Activated CD8-positive, alpha-beta memory T cell treated with anti-CD3 and anti-CD28 coated beads, Interleukin-2, amount 50 U/mL, for 4 hours (primary cell): Measurements from ENCODE around the gene PNKP.

Experiments
- DNase-seq: peaks from one replicate; pipeline ENCODE4 v3.0.0-alpha.2; 2020

The PNKP gene

DNA sequence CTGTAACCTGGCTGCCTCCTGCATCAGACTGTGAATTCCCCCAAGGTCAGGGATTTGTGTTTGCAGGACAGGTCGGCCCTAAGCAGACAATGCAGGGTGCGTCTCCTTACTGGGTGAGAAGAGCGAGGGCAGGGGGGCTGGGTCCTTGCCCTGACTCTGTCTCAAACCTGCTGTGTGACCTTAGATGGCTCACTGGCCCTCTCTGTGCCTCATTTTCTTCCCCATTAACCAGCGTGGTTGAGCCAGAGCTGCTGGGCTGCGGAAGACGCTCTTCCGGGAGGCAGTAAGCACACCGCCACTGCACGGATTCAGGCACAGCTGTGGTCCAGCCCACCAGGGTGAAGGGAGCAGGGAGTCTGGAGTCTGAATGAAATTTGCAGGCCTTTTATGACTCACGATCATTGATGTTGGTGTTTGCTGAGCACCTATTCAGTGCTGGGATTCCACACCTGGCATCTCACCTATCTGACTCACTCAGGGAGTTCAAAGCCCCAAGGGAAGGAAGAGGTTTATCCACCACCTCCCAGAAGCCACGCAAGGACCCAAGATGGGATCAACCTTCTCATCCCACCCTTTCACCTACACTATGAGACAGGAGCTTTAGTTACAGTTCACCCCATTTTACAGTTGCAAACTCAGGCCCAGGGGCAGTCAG lies 7.3 kb upstream of the PNKP start:
- DNase-seq = no peak

DNA sequence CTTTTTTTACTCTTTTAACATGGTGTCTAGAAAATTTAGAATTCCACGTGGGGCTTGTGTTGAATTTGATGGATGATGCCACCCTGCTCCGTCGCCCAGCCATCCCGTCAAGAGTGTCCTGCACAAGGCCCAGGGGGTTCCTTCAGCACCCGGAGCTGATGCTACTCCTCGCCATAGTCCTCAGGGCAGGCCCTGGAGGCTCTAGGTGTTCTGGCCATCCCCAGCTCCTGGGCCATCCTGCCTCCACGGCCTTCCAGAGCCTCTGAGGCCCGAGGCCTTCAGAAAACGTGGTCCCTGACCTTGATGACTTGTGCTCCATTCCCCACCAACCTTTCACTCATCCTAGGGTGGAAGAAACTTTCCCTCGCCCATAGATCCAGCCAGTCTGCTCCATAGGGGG lies 6.5 kb upstream of the PNKP start:
- no peak for DNase-seq

DNA sequence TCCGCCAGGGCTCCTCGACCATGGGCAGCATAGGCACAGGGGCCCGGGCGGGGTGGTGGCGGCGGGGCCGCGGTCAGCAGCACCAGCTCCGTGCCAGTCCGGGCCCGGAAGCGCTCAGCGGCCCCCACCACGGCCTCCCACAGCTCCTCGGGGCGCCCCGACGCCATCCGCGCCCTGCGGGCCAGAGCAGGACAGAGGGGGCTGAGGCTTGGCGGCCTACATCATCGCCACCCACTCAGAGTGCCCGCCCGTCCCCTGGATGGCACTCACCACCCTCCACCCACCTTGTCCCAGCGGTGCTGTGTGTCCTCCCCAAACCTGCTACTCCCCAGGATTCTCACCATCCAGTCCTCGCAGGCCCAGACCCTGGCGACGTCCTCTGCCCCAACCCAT lies 5.7 kb upstream of the PNKP start:
- no peak for DNase-seq

DNA sequence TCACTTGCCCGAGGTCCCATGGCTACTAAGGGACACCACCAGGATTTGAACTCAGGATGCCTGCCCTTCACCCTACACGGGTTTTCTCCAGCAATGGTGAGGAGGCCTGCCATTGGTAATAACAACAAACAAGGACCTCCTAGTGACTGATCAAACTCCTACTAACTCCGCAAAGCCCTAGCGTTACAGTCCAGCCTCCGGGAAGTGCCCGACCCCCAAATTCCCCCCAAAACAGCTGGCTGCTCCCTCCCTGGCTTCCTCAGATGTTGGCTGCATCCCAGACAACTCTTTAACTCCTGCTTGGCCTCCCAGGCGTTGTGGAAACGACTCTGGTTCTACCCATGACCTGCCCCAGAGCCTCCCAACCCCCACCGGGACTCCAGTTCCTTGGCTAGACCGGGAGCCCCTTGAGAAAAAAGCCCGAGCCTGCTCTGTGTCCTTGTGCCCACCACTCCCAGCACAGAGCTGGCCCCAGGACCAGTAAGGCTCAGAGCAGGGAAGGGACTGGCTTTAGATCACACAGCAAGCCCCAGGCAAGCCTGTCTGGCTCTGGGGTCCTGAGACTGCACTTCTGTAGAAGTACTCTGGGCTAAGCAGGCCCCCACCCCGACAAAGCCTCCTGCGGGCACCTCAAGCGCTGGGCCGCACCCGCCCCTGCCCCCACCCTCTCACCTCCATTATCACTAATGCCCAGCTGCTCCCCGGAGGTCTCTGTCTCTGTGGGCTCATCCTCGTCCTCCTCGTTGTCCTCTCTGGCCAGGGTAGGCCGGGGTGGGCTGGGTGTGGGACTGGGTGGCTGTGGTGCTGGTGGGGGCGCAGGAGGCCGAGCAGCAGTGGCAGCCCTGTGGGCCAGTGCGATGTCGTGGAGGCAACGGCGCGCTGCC lies 5.1 kb upstream of the PNKP start:
- DNase-seq = no peak

DNA sequence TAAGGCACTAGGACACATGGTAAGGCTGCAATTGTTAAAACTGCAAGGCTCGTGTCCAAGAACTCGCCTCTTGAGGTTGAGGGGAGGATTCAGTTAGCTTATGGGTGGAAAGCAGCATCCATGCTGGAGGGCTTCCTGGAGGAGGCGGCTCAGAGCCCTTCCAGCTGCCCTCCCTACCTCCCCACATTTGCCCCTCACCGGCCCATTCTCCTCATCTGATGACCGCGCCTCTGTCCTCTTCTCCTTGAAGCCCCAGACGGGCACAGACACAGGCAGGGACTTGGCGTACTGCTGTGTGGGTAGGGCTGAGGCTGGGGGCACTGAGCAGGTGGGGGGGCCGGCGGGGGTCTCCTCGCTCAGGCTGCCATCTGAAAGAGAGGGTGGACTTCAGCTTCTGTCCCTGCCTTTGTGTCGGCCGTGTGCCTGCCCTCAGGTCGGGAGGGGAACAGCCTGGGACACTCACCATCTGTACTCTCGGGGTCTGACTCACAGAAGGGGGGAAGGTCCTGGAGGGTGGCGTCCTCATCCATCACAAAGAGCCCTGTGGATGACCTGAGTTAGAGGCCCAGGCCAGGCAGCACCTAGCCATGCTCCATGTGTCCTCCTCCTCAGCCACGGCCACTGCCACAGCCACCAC lies 4.1 kb upstream of the PNKP start:
- no peak for DNase-seq

DNA sequence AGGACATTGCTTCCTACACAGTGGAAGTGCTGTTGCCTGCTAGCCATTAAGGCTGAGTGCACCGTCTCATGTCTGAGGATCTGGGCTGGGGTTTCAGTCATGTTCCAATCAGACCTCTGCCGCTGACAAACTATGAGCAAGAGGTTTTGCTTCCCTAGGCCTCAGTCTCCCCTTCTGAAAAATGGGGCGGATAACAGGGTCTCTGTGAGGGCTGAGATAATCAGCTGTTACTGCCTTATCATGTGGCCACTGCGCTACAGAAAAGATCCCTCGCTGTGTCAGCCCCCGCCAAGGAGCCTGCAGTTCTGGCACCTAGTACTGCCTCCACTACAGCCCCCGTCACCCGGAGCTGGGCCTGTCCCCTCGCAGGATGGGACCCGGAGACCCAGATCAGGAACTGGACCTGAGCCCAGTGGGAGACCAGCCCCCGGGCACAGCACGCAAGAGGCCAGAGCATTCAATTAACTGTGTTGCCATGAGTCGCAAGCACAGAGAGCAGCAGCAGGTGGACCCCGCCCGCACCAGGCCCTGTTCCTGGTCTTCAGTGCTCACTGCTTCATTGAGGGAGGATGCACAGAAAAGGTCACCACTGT lies 3.0 kb upstream of the PNKP start:
- no peak for DNase-seq

DNA sequence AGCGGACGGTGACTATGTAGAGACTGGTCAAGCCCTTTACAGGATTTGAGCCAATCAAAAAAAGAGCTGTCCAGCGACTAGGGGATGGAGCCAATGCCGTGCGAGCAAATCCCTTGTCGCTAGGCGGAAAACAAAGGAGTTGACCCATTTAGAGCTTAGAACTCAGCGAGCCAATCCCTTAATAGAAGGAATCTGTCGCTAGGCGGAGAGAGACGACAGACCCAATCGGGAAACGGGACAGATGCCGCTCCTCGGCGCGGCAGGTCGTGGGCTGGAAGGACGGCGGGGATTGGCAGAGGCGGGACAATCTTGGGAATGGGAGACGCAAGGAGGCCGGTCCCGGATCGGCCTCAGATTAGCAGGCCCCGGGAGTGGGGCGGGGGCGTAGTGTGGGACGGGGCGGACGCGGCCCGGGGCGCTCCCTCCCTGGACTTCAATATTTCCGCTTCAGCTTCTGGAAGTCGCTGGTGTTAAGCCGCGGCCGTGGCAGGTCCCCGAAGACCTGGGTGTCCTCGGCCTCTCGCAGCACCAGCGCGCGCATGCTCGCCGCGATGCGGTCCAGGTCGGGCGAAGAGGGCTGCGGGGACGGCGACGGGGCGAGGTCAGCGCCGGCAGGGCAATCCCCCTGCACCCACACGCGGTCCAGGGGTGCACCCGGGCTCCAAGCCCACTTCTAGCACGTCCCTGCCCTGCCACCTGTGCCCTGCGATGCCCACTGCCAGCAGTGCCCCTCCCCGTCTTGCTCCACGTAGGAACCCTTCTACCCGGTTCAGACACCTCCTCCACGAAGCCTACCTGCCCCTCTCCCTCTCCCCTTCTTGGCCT lies 2.3 kb upstream of the PNKP start:
- DNase-seq = peak; percentile 83

DNA sequence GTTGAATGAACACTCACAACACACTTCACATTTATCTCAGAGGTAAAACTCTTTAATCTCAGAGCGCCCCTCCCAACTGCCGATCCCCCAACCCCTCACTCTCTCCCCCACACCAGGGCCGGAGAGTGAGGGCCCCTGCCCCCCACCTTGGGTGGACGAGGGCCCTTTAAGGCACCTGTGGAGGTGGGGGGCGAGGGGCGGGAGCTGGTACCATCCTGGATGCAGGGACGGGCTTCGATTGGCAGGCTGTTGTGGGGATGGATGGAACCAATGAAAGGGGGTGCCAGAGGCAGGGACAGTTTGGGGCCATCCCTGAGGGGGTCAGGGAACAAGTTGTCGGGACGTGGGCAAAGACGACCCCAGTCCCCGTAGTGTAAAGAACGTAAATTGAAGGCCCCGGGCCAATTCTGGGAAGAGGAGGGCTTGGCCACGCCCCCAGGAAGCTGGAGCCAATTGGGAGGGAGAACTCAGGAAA lies 1.7 kb upstream of the PNKP start:
- no peak for DNase-seq

DNA sequence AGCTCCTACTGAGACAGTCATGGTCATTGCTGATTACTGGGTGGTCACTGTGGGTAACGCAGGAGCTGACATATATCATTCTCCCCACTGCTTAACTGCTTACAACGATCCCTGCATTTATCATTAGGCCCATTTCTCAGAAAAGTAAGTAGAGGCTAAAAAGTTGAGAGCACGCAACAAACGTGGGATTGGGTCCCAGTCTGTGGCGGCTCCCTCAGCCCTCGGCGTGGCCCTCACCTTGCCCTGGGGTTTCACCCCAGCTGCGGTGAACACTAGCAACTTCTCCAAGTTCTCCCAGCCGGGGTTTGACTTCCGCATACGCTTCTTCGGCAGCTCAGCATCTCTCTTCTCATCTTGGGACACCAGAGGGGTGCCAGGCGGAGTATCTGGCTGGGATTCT lies 2.5 kb downstream of the PNKP start:
- DNase-seq = no peak

DNA sequence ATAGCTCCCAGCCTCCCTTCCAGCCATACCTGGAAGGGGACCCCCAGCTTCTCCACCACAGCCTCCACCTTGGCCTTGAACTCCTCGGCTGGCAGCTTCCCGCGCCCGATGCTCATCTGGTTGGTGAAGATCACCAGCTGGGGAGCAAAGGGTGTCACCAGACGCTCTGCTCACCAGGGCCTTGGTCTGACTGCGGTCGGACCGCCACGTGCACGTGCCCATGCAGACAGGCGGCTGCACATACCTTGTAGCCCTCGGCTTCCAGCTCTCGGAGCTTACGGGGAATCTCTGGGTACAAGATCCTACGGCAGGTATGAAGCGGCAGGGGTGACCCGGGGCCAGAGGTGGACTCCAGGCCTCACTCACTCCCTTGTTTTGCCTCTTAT lies 3.4 kb downstream of the PNKP start:
- DNase-seq = no peak

DNA sequence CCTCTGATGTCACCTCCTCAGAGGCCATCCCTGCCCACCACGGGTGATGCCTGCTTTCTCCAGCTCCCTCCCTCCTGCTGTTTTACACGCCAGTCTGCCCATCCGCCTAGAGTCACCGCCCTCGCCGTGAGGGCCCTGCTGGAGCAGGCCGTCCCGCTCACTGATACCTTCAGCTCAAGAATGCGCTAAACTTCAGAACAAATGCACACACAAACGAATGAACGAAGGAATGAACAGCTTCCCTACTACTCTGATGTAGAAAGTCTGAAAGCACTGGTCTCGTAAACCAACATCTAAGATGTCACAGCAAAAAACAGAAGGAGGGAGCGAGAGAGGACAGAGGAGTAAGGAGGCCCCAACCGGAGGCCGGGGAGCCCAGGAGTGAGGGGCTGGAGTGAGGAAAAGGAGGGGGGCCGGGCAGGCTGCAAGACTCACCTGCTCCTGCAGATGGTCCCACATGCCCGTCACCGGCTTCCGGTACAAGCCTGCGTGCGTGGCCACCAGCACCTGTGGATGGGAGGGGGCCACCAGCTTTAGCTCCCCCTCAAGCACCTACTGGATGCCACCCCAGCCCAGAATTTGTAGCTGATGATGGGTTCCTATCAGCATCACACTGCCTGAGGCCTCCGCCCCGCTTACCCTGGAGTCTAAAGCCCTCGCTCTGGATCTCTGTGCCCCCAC lies 4.0 kb downstream of the PNKP start:
- no peak for DNase-seq

DNA sequence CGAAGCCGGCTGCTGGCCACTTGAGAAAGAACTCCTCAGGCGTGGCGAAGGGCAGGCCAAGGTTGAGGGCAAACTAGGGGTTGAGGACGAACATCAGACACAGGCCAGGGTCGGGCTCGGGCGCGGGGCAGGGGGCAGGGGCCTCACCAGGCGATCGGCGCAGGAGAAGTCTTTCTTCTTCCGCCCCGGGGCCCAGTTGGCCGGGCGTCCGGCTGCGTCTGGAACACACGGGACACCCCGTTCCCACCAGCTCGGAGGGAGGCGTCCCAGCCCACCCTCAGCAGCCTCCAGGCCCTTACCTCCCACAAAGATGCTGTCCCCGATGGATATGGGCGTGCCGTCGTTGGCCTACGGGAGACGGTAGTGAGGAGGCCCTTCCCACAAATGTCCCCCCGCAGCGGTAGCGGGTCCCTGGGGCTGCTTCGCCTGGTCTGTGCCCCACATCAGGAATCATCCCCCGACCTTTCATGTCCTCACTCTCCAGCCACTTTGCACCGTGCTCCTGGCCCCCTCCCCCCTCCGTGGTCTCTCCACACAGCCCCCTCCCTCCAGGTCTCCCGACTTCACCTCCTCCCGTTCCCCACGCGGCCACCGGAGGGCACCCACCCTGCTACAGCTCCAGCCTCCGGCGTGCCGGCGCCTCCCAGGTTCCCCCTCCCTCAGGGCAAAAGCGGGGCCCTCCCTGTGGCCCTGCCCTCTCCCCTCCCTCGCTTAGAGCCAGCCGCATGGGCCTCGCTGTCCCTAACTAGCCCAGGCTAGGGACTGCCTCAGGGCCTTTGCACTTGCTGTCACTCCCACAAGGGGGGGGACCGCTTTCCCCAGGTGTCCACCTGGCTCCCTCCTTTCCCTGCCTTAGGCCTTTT lies 4.8 kb downstream of the PNKP start:
- DNase-seq = no peak

DNA sequence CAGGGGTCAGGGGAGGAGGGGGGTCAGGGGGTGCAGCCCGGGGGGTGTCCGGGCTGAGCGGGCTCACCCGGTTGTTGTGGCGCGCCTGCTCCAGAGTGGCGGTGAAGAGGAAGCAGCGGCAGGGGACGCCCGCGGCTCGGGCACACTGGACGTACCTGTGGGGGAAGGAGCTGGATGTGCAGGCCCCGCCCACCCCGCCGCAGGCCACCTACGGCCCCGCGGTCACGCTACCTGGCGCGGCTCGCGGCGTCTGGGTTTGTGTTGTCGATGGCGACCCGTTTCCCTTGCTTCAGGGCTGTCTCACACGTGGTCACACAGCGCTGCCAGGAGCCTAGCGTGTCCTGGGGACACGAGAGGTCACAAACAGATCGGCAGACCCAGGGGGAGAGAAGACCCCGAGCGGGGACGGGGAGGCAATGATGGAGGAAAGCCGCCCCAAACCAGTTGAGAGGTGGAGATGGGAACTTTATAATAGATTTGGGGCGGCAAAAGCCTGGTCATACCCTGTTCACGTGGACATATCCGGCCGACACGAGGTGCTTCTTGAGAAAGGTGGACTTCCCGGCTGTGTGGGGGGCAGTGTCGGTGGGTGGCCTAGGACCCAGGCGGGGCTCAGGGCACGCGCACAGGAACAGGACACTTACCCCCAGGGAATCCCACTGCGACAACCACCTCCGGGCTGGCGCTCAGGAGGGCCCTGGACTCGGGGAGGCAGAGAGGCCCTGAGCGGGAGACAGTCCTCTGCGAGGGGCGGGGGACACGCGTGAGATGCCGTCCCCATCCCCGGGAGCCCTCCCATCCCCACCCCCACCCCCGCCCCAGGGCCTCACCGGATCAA lies 5.6 kb downstream of the PNKP start:
- no peak for DNase-seq

DNA sequence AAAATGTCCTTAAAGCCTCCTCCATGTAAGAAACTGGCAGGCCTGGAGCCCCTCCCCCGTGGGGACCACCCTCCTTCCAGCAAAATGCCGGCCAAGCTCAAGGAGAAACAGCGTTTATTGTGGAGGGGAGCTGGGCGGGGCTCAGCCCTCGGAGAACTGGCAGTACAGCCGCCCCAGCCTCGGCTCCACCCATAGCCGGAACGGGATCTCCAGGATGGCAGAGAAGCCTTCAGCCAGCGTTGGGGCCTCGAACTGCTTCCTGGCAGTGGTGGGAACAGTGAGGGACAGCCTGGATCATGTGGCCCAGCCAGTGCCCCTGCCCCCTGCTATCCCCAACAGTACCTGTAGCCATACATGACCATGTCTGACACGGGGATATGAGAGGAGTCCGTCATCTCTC lies 6.3 kb downstream of the PNKP start:
- no peak for DNase-seq

DNA sequence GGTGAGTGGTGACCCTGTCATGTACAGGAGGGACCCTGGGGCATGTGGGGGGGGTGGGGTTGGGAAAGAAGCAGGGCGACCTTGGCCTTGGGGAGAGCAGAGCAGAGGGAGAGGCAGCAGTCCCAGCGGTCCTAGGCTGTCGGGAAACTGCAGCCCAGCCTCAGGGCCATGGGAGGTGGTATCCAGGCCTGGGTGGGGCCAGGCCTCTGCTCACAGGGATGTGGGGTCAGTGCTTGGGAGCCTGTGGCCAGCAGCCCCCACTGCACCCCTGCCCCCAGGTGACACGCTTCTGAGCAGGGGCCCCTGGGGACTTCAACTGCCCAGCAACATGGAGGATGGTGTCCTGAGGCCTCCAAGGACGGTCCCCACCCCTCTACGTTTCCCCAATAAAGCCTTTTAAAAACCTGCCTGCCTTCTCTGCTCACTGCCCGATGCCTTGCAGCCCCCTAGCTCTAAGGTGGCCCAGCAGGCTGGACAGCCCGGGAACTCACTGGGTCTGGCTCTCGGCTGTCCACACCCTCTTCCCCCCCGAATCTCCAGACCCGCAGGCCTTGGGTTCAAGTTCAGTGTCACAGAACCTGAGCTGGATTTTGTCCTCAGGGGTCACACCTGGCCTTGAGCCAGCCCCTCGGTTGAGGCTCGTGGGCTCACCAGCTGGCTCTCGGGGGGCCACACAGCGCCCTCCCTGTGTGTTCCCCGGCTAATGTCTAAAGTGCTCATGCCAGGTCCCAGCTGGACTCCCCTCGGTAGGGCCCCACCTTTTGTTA lies 6.9 kb downstream of the PNKP start:
- DNase-seq = no peak

DNA sequence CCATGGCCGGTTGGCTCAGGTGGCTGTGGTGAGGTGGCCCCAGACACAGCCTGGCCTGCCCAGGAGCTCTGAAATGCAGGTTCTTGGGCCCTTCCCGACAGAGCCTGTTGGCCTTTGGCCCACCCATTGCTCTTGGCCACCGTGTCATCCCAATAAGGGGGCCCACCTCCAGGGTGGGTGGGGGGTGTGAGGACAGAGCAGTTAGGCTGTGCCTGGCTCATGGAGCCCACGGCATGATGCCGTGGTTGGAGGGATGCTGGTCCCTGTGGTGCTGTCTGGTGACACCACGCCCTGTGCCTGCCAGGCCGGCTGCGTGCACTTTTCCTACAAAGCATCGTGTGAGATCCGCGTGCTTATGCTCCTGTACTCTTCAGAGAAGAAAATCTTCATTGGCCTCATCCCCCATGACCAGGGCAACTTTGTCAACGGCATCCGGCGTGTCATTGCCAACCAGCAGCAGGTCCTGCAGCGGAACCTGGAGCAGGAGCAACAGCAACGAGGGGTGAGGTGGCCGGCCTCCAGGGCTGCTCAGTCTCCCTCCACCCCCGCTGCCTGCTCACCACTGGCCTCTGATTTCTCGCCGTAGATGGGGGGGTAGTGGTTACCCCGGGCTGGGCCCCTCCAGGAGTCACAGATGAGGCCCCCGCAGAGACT lies 7.6 kb downstream of the PNKP start:
- DNase-seq = no peak

DNA sequence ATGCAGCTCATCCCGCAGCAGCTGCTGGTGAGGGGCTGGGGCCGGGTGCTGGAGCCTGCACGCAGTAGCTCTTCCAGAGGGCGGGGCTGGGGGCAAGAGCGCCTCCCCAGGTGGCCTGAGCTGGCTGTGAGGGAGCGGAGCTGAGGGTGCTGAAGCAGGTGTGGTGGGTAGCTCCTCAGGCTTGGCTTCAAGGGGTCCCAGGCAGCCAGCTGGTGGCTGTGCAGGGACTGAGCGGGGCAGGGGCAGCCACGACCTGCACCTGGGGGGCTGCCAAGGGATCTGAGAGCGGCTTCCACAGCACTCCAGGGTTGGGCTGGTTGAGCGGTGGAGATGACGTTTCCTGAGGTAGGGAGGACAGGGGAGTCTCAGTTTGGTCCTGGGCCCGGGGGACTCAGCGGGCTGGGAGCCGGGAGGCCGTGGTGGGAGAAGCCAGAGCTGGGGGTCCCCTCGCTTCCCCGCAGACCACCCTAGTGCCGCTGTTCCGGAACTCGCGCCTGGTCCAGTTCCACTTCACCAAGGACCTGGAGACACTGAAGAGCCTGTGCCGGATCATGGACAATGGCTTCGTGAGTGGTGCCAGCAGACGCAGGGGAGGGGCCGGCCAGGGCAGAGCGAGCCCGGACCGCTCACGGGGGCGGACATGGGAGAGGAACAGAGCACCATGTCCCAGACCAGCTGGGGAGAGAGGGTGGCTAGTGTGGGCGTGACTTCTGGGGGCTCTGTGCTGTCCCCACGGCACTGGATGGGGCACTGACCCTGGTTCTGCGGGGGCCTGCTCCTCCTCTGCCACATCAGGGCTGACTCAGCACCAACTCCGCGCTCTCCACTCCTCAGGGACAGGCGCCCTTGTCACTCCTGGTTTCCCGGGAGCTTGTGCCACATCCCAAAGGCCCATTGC lies 9.0 kb downstream of the PNKP start:
- no peak for DNase-seq

DNA sequence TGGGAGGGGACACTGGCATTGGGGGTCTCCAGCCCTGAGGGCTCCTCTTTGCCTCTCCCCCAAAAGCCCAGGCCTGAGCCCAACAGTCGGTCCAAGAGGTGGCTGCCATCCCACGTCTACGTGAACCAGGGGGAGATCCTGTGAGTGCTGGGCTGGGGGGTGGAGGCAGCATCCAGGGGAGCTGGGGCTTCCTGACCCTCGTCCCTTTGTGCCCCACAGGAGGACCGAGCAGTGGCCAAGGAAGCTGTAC lies 9.6 kb downstream of the PNKP start:
- DNase-seq = no peak
